Measurements from ENCODE around the gene TSPEAR. TPM values are rescaled to one million over a fixed set of nuclear protein-coding genes. Genes with fewer than 3 reads are reported as not detected.
"Not testable (repeated sequence)": the region's sequence is repeated elsewhere in the genome, so short reads cannot be mapped to it uniquely, and the experiment has no call there.

The TSPEAR gene
- total RNA-seq, 1 donor from 2014 or later: 0.65 TPM

DNA sequence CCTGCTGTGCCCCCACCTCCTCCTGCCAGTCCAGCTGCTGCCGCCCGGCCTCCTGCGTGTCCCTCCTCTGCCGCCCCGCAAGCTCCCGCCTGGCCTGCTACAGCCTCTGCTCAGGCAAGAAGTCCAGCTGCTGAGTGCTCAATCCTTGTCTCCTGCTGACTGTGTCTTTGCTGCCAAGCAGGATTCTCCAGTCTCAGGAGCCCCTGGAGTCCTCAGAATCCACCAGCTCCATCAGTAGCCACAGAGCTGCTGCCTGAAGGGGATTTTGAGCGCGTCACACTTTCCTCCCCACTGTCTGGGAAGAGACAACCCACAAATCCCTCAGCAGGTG, 64.2 kb downstream of the TSPEAR start:
- intact Hi-C loops (cut with DNase I): no loop called here
- DNase-seq (ENCODE audit: missing footprints) (no peak), ATAC-seq (no peak)

DNA sequence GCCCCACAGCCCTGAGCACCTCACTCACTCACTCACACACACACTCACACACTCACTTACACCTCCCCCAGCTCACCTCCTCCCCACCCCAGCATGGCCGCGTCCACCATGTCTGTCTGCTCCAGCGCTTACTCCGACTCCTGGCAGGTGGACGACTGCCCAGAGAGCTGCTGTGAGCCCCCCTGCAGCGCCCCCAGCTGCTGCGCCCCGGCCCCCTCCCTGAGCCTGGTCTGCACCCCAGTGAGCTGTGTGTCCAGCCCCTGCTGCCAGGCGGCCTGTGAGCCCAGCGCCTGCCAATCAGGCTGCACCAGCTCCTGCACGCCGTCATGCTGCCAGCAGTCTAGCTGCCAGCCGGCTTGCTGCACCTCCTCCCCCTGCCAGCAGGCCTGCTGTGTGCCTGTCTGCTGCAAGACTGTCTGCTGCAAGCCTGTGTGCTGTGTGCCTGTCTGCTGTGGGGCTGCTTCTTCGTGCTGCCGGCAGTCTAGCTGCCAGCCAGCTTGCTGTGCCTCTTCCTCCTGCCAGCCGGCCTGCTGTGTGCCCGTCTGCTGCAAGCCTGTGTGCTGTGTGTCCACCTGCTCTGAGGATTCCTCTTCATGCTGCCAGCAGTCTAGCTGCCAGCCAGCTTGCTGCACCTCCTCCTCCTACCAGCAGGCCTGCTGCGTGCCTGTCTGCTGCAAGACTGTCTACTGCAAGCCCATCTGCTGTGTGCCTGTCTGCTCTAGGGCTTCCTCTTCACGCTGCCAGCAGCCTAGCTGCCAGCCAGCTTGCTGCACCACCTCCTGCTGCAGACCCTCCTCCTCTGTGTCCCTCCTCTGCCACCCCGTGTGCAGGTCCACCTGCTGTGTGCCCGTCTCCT, 64.8 kb downstream of the TSPEAR start, which contains the start of gene KRTAP10-11:
TSS of gene KRTAP10-11 (plus strand) at position 49 of the 856 bp plus-strand sequence. CDS start at position 94, 45 bp downstream.
- intact Hi-C loops (cut with DNase I); DNase-seq (ENCODE audit: missing footprints); ATAC-seq: not testable (repeated sequence)

DNA sequence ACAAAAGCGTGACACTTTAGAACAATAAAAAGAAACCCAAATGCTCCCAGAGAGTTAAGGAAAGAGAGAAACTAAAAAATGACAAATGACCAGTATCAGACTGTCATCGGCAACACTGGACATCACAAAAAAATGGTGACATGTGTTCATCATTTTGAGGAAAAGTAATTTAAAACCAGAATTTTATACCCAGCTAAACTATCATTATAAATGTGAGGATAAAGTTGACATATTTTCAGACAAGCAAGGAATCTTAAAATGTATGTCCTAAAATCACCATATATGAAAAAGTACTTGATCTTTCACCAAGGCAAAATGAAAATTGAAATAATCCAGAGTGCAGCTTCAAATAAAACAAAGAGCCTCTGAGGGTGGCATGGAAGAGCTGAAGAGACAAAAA, 66.5 kb downstream of the TSPEAR start:
- ATAC-seq (no peak), DNase-seq (ENCODE audit: missing footprints) (no peak)
- intact Hi-C loops (cut with DNase I): no loop called here

DNA sequence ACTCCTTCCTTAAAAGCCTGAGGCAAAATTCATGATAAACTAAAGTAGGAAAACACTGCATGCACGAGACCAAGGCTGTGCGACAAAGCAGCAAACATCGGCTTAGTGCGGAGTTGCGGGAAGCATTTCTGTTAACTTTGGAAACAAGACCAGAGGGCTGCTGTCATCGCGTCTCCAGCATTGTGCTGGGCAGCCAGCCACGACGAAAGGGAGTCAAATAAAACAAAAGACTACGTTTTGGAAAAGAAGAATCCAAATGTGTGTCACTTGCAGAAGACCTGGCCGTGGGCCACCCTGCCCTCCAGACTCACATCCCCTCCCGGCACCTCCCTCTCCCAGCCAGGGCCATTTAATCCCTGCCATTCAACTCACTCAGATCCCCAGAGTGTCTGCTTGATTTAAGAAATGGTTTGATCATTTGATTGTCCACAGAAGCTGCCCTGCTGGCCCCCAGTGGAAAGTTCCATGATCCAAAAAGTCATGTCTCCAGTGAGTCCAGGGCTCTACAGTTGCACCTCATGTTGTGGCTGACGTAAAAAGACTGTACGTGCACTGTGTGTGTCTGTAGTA, 67.5 kb downstream of the TSPEAR start:
- ATAC-seq (no peak), DNase-seq (ENCODE audit: missing footprints) (no peak)
- intact Hi-C loops (cut with DNase I): no loop called here

DNA sequence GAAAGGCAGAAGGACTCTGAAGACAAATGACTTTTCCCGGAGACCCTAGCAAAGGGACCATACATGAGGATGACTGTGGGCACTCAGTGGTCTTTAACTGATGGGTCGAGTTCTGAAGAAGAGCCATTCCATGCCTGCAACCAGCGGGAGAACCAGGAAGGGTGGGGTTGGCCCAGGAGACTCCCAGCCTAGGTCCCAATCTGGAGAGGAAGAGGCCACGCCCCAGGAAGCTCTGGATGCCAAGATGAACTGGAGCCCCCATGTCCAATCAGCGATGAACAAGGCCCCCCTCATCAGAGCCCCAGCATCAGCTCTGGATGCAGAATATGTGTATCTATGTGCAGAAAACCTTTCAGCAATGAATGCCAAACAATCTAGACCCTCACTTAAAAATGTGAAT, 70.6 kb downstream of the TSPEAR start:
- ATAC-seq (no peak), DNase-seq (ENCODE audit: missing footprints) (no peak)
- intact Hi-C loops (cut with DNase I): no loop called here

DNA sequence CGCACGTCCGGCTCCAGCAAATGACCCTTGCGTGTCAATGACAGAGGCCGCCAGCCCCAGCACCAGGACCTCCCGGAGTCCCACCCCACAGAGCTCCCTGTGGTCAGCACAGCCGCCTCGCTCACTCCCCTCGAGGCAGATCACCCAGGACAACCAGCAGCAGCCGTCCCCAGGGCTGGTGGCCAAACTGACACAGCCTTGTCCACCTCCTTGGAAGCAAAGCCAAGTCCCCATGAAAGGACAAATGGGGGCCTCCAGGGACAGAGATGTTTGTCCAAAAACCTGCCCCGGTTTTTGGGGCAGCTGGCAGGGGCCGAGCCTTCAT, 72.1 kb downstream of the TSPEAR start:
- no peak for DNase-seq (ENCODE audit: missing footprints)
- intact Hi-C loops (cut with DNase I): no loop called here
- ATAC-seq: no peak

DNA sequence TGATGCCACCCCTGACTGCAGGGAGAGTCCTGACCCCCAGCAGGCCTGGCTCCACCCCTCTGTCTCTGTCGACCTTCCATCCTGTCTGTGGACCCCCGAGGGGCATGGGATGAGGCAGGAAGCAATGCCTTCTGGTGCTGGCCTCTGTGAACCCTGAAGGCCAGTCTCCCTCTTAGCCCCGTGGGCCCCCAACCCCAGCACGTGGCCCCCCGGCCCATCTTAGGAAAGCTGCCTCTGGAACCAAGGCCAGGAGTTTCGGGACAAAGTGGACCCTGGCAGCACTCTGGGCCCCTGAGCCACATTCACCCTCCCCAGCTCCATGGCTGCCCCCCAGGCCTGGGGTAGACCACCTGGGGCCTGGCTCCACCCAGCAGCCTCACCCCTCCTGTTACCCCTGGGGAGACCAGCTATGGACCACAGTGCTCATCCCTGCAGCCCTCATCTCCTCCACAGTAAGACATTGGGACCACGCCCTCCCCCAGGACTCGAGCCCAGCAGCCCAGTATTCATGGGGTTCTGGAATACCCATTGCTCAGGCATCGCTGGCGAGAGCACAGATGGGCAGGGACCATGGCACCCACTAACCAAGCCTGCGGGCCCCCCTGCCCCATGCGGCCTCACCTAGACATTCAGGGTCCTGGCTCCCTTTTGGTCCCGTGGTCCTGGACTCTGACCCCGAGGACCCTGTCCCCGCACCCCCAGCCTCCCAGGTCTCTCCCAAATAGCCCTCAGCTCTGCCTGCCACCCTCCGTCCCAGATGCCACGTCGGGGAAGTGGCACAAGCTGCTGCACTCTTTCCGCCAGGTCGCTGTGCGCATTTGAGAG, 72.7 kb downstream of the TSPEAR start:
- ATAC-seq; intact Hi-C loops (cut with DNase I); DNase-seq (ENCODE audit: missing footprints): not testable (repeated sequence)

DNA sequence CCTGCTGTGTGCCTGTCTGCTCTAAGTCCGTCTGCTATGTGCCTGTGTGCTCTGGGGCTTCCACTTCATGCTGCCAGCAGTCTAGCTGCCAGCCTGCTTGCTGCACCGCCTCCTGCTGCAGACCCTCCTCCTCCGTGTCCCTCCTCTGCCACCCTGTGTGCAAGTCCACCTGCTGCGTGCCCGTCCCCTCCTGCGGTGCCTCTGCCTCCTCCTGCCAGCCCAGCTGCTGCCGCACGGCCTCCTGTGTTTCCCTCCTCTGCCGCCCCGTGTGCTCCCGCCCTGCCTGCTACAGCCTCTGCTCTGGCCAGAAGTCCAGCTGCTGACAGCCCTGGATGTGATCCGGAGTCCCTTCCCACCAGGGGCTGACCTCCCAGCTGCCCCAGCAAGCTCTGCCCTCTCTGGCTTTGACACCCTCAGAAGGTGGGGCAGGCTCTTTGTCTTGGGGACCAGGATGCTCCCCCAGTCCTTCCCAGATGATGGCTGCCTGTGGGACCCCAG, 73.5 kb downstream of the TSPEAR start:
- ATAC-seq; intact Hi-C loops (cut with DNase I); DNase-seq (ENCODE audit: missing footprints): not testable (repeated sequence)

DNA sequence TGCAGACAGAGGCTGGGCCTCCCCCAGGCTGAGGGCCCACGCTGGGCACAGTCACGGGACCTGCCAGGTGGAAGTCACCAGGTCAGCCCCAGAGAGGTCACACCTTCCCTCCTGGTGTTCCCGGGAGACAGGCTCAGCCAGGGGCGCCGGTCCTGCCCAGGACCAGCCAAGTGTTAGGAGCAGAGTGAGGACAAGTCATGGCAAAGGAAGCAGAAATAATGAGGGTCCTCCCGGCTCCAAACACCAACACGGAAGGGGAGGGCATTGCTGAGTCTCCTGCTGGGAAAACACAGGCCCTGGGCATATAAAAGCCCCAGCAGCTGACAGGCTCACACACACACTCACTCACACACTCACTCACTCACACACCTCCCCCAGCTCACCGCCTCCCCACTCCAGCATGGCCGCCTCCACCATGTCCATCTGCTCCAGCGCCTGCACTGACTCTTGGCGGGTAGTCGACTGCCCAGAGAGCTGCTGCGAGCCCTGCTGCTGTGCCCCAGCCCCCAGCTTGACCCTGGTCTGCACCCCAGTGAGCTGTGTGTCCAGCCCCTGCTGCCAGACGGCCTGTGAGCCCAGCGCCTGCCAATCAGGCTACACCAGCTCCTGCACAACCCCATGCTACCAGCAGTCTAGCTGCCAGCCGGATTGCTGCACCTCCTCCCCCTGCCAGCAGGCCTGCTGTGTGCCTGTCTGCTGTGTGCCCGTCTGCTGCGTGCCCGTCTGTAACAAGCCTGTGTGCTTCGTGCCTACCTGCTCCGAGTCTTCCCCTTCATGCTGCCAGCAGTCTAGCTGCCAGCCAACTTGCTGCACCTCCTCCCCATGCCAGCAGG, 74.1 kb downstream of the TSPEAR start, which contains the start of gene KRTAP10-10:
TSS of gene KRTAP10-10 (plus strand) at position 339 of the 833 bp plus-strand sequence. CDS start at position 401, 62 bp downstream.
- intact Hi-C loops (cut with DNase I): no loop called here
- ATAC-seq (no peak), DNase-seq (ENCODE audit: missing footprints) (no peak)

DNA sequence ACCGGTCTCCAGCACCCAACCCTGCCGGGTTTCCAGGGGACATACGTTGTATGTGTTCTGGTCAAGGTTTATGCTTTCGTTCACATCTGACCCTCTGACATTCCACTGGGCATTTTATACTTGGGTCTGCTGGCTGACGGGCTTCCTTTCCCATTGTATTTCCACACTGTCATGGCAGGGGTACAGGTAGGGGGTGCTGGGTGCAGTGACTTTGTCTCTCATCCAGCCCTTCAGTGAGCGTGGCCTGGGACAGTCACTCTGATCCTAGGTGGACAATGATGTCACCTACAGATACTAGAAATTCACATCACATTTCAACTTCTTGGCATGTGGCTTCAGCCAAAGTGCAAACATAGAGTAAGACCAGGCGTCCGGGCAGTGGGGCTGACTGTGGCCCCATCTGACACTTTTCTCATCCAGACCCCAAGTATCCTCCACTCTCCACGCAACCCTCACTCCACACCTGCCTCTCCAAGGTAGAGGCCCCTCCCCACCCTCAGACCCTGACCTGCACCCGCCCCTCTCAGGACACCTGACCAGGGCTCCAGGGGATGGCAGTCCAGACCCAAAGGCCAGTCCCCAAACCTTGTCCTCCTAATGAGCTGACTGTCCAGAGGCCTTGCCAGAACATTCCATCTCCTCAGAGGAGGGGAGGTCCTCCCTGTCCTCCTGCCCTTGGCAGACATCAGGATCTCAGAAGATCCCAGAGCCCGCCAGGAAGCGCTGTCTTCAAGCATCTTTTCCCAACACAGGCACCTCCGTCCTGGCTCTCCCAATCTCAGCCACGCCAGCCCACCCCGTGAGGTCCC, 75.0 kb downstream of the TSPEAR start:
- intact Hi-C loops (cut with DNase I): no loop called here
- DNase-seq (ENCODE audit: missing footprints): no peak
- no peak for ATAC-seq

DNA sequence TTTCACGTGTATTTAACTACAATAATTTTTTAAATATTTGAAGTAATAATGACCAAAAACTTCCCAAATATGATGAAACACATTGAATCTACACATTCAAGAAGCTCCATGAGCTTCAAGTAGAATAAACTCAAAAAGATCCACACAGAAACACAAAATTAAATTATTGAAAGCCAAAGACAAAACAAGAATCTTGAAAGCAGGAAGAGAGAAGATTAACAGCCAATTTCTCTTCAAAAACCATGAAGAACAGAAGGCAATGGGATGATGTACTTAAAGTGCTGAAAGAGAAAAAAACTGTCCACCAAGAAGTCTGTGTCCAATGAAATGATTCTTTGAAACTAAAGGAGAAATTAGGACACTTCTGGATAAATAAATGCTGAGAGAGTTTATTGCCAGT, 79.3 kb downstream of the TSPEAR start:
- ATAC-seq: no peak

DNA sequence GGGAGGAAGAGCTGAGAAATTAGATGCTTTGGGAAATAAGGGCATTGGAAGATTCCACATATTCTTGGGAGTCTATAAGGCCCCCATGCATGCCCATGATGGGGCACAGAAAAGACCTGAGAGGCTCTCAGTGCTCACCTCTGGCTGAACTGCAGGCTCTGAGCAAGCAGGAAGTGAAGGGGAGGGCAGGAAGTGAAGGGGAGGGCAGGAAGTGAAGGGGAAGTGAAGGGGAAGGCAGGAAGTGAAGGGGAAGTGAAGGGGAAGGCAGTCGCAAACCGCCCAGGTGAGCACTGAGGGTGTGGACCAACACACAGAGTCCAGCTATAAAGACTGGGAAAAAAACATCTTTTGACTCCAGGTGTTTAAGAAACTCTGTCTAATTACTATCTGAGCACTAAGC, 80.9 kb downstream of the TSPEAR start:
- intact Hi-C loops (cut with DNase I): no loop called here
- ATAC-seq: no peak

More for the DNA sequence above, 79.3 kb downstream of the TSPEAR start:
- DNase-seq (ENCODE audit: missing footprints): no peak
- intact Hi-C loops (cut with DNase I): no loop called here

DNA sequence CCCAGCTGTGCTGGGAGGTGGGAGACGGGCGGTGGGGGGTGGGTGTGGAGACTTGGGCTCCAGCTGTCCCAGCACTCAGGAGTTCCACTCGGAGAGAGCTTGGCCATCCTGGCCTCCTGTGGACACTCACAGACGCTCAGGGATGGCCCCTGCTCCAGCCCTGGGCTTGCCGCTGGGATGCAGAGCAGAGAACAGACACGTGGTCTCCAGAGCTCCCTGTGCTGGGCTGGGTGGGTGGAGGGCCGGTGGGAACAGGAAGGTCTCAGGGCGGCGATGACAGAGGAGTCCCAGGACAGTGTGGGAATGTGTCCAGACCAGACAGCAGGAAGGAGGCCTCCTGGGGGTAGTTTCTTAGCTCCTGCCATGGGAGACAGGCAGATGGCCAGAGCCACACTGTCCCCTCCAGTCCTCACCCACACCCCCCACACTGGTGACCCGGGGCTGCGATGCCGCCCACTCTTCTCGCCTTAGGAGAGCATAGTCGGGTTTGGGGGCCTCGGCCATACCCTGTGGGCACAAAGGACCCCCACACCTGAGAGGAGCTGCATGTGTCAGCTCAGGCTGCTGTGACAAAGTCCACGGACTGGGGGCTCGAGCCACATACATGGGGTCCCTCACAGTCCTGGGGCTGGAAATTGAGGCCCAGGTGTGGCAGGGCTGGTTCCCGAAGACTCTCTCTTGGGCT, 82.5 kb downstream of the TSPEAR start:
- intact Hi-C loops (cut with DNase I): no loop called here
- peak; percentile 42 for ATAC-seq
- no peak for DNase-seq (ENCODE audit: missing footprints)

More for the DNA sequence above, 80.9 kb downstream of the TSPEAR start:
- no peak for DNase-seq (ENCODE audit: missing footprints)

DNA sequence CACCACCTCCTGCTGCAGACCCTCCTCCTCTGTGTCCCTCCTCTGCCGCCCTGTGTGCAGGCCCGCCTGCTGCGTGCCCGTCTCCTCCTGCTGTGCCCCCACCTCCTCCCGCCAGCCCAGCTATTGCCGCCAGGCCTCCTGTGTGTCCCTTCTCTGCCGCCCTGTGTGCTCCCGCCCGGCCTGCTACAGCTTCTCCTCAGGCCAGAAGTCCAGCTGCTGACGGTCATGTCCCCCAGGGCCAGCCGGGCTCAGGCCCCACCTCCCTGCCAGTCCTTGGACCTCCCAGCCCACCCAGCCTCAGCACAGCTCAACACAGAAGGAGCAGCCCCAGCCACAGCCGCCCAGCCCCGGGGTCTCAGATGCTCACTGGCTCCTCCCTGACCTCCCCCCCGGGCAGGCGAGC, 83.5 kb downstream of the TSPEAR start:
- intact Hi-C loops (cut with DNase I); ATAC-seq; DNase-seq (ENCODE audit: missing footprints): not testable (repeated sequence)

DNA sequence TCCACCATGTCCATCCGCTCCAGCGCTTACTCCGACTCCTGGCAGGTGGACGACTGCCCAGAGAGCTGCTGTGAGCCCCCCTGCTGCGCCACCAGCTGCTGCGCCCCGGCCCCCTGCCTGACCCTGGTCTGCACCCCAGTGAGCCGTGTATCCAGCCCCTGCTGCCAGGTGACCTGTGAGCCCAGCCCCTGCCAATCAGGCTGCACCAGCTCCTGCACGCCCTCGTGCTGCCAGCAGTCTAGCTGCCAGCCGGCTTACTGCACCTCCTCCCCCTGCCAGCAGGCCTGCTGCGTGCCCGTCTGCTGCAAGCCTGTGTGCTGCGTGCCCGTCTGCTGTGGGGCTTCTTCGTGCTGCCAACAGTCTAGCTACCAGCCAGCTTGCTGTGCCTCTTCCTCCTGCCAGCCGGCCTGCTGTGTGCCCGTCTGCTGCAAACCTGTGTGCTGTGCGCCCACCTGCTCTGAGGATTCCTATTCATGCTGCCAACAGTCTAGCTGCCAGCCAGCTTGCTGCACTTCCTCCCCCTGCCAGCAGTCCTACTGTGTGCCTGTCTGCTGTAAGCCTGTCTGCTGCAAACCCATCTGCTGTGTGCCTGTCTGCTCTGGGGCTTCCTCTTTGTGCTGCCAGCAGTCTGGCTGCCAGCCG, 84.1 kb downstream of the TSPEAR start:
- ATAC-seq; DNase-seq (ENCODE audit: missing footprints); intact Hi-C loops (cut with DNase I): not testable (repeated sequence)

DNA sequence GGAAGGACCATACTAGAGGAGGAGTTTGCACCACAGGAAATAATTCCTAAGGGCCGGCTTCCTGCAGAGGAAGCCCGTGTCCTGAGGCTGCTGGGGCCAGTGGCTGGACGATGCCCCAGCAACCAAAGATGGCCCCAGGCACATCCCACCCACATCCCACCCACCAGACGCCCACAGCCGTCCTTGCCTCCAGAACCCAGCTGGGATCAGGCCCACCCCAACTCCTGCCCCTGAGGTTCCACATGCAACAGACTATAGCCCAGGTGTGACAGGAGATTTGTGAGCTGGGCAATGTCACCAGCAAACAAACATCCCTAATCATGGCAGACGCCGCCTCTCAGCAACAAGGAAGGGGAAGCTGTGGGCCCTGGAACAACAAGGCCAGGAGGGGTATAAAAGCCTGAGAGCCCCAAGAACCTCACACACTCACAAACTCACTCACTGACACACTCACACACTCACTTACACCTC, 84.7 kb downstream of the TSPEAR start, which contains the start of gene KRTAP10-9:
TSS of gene KRTAP10-9 (plus strand) at position 421 of the 471 bp plus-strand sequence. CDS start 79 bp downstream, outside the sequence.
- intact Hi-C loops (cut with DNase I): no loop called here
- DNase-seq (ENCODE audit: missing footprints): no peak
- no peak for ATAC-seq

All from Right ventricle myocardium inferior (tissue), 1 donor.